Right atrium auricular region (tissue), 2 donors: ENCODE data around the gene P2RX2. TPM values are rescaled to one million over a fixed set of nuclear protein-coding genes. Genes with fewer than 3 reads are reported as not detected.

ENCODE experiments used
- DNase-seq: peaks from one replicate; pipeline ENCODE4 v3.0.0-alpha.2; 2019; ENCODE audit warnings: low spot score
- H3K27ac ChIP-seq, 2 donors: fragments of 200-600 bp; sonication (generic); 1 replicate in 1 of 2; 2 replicates in 1 of 2; pipeline ENCODE4 v1.5.1; 2016 to 2019
- H3K27me3 ChIP-seq, 2 donors: fragments of 200-600 bp; sonication (generic); one replicate each; pipeline versions ENCODE4 v1.5.1 to v1.6.0; 2017 to 2019
- H3K36me3 ChIP-seq: fragments of 200-600 bp; sonication (generic); one replicate; pipeline ENCODE4 v1.5.1; 2016
- H3K4me1 ChIP-seq, 2 donors: fragments of 200-600 bp; sonication (generic); one replicate each; pipeline versions ENCODE4 v1.5.1 to v1.6.0; 2017 to 2019
- H3K4me3 ChIP-seq, 2 donors: fragments of 200-600 bp; sonication (generic); 1 replicate in 1 of 2; 2 replicates in 1 of 2; pipeline ENCODE4 v1.5.1; 2017 to 2019; ENCODE audit warnings: mild to moderate bottlenecking in 1 of 2, moderate library complexity in 1 of 2
- H3K9me3 ChIP-seq, 2 donors: fragments of 200-600 bp; sonication (generic); one replicate each; pipeline ENCODE4 v1.5.1; 2019
- total RNA-seq, 2 donors: library from RNA; depleted of rRNA; stranded (reverse); fragments of >200 nt; gene quantifications; one replicate each; pipeline ENCODE4 v1.1.0, GENCODE V29; 2016
- TF ChIP-seq, protein P1 (sequence below), 2 donors: fragments of 200-600 bp; sonication (generic); IDR thresholded peaks; one replicate each; pipeline ENCODE4 v1.5.1; 2019; ENCODE audit warnings: antibody characterized with exemption in 2 of 2

Gene P2RX2
- total RNA-seq, 2 donors from 2014 or later, result not detected

DNA sequence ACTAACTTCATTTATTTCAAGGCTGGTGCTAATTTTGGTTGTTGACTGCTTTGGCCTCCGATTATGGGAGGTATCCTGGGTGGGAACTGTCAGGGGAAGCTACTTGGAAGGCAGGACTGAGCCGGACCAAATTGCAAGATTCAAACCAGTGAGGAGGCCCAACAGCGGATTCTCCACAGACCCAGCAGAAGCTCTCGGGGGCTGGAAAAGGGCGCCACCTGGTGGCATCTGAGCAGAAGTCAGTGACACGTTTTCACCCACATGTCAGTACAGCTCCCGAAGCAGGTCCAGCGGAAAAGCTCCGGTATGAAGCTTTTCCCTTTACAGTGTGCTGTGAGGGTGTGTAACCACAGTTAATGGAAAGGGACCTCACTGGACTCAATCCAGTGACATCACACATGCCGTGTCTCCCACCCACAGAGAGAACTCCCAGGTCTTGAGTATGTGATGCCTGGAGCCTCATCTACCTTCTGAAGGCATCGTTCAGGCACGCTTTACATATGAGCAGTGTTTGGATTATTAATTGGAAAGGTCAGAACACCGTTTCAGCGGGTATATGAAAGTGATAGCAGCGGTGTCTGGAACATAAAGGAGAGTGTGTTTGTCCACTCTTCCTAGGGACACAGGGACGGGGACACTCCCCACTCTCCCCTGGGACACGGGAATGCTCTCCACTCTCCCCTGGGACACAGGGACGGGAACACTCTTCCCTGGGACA, 3.6 kb upstream of the P2RX2 start:
- peaks cover 0 to 4% of the 10 kb centered on the region in 2 donors for H3K4me1 ChIP-seq
- no peak overlapping the region for H3K4me3 ChIP-seq
- DNase-seq, result peak; percentile 84
- peaks cover 26% of the 10 kb centered on the region in 2 donors for H3K27me3 ChIP-seq
- TF ChIP-seq, protein P1, sequence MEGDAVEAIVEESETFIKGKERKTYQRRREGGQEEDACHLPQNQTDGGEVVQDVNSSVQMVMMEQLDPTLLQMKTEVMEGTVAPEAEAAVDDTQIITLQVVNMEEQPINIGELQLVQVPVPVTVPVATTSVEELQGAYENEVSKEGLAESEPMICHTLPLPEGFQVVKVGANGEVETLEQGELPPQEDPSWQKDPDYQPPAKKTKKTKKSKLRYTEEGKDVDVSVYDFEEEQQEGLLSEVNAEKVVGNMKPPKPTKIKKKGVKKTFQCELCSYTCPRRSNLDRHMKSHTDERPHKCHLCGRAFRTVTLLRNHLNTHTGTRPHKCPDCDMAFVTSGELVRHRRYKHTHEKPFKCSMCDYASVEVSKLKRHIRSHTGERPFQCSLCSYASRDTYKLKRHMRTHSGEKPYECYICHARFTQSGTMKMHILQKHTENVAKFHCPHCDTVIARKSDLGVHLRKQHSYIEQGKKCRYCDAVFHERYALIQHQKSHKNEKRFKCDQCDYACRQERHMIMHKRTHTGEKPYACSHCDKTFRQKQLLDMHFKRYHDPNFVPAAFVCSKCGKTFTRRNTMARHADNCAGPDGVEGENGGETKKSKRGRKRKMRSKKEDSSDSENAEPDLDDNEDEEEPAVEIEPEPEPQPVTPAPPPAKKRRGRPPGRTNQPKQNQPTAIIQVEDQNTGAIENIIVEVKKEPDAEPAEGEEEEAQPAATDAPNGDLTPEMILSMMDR (IDR thresholded peaks at IDR 0.05), result peak; percentile 69 to 92
- H3K9me3 ChIP-seq, result peaks cover 3 to 35% of the 10 kb centered on the region in 2 donors
- no peak overlapping the region for H3K27ac ChIP-seq
- H3K36me3 ChIP-seq, result no peaks in the 10 kb centered on the region

DNA sequence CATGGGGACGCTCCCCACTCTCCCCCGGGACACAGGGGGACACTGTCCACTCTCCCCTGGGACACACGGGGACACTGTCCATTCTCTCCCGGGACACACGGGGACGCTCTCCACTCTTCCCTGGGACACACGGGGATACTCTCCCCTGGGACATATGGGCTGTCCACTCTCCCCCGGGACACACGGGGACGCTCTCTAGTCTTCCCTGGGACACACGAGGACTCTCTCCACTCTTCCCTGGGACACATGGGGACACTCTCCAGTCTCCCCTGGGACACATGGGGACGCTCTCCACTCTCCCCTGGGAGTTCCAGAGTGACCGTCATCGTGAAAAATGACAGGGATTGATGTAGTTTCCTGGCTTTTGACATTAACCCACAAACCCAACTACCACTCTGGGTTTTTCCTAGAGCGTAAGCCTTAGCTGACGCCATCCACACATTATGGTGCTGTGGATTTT, 3.0 kb upstream of the P2RX2 start:
- no peaks in the 10 kb centered on the region for H3K36me3 ChIP-seq
- TF ChIP-seq, protein P1 (IDR thresholded peaks at IDR 0.05), result no peak
- DNase-seq, result no peak
- peaks cover 26% of the 10 kb centered on the region in 2 donors for H3K27me3 ChIP-seq
- peaks cover 0 to 4% of the 10 kb centered on the region in 2 donors for H3K4me1 ChIP-seq
- no peak overlapping the region for H3K4me3 ChIP-seq
- H3K9me3 ChIP-seq, result peaks cover 3 to 35% of the 10 kb centered on the region in 2 donors
- no peak overlapping the region for H3K27ac ChIP-seq

DNA sequence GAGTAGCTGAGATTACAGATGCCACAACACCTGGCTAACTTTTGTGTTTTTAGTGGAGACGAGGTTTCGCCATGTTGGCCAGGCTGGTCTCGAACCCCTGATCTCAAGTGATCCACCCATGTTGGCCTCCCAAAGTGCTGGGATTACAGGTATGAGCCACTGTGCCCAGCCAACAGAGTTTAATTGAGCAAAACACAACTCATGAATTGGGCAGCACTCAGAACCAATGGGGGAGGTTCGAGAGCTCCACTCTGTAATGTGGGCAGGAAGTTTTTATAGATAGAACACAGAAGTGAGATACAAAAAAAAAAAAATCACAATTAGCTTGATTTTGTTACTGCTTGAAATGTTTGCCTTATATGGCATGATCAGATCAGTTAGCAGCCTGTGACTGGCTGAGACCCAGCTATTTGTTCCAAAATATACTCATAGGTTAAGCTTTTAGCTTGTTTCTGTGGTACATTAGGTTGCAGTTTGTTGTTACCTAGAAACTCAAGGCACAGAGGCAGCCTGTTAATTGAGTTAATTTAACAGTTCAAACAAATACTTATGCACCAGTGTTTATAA, 1.4 kb upstream of the P2RX2 start:
- Histone ChIP-seq H3K27ac (no peak overlapping the region), H3K27me3 (peaks cover 26% of the 10 kb centered on the region in 2 donors), H3K36me3 (no peaks in the 10 kb centered on the region), H3K4me1 (peaks cover 0 to 8% of the 10 kb centered on the region in 2 donors), H3K4me3 (no peak overlapping the region), H3K9me3 (peaks cover 0 to 25% of the 10 kb centered on the region in 2 donors)
- TF ChIP-seq, protein P1 (IDR thresholded peaks at IDR 0.05), result no peak
- no peak for DNase-seq

DNA sequence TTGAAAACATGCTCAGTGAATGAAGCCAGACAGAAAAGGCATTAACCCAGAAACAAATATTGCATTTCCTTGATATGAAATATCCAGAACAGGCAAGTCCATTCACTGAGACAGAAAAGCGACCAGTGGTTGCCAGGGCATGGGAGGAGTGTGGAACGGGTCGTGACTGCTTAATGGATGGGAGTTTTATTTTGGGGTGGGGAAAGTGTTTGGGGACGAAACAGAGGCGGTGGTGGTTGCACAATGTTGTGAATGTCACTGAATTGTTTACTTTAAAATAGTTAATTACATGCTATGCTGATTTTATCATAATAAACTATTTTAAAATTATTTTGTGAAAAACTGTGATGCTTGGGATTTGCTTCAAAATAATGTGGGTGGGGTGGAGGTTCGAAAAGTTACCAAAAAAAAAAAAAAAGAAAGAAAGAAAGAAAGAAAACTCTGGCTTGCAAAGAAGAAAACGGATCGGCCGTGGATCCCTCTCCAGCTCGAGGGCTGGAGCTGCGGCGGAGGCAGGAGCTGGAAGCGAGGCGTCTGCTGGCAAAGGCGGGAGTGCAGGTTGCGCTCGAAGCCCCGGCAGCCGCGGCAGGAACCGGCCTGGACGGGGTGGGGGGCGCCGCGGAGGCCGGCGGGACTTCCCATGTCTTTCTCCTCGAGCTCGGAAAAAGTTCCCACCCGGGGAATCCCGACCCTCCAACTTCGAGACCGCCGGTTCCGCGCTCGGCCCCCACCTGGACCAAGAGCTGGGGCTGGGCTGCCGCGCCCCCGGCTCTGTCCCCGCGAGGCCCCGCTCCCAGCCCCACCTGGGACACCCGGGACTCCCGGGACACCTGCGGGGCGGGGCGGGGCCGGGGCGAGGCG, 524 bp upstream of the P2RX2 start:
- TF ChIP-seq, protein P1 (IDR thresholded peaks at IDR 0.05), result no peak
- Histone ChIP-seq H3K27me3 (peaks cover 26% of the 10 kb centered on the region in 2 donors), H3K4me3 (peak overlapping the region in 1 of 2 donors; percentile 13)

DNA sequence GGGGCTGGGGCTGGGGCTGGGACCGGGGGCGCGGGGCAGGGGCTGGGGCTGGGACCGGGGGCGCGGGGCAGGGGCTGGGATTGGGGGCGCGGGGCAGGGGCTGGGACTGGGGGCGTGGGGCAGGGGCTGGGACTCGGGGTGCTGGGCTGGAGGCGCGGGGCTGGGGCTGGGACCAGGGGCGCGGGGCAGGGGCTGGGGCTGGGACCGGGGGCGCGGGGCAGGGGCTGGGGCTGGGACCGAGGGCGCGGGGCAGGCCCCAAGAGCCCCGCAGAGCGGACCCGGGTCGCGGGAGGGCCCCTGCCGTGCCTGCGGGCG, 452 bp downstream of the P2RX2 start:
- TF ChIP-seq, protein P1 (IDR thresholded peaks at IDR 0.05), result no peak
- no peak overlapping the region for H3K27ac ChIP-seq
- H3K9me3 ChIP-seq, result peaks cover 0 to 25% of the 10 kb centered on the region in 2 donors
- H3K4me1 ChIP-seq, result peaks cover 0 to 19% of the 10 kb centered on the region in 2 donors
- no peak overlapping the region for H3K4me3 ChIP-seq
- no peak for DNase-seq
- peaks cover 26% of the 10 kb centered on the region in 2 donors for H3K27me3 ChIP-seq
- peaks cover 4% of the 10 kb centered on the region for H3K36me3 ChIP-seq

More for the DNA sequence above, 524 bp upstream of the P2RX2 start:
- no peak overlapping the region for H3K27ac ChIP-seq
- H3K4me1 ChIP-seq, result peaks cover 0 to 17% of the 10 kb centered on the region in 2 donors
- peaks cover 0 to 25% of the 10 kb centered on the region in 2 donors for H3K9me3 ChIP-seq
- H3K36me3 ChIP-seq, result no peaks in the 10 kb centered on the region
- DNase-seq, result no peak
